Calu3 (cell line): ENCODE results near the gene GPR27. TPM values are rescaled to one million over a fixed set of nuclear protein-coding genes. Genes with fewer than 3 reads are reported as not detected.

ENCODE experiments used
- BruUV-seq: library from RNA; stranded (reverse); fragments of 400-500 nt; replicated peaks from 2 replicates; lab custom pipeline; 2021; lab: Mats Ljungman, UMichigan
- CTCF ChIA-PET: fragments of 300-600 bp; sonication (Branson Sonifier 250); formaldehyde crosslinking; loops from one replicate; lab custom pipeline; 2022; ENCODE audit warnings: antibody characterized with exemption; lab: Charles Lee
- DNase-seq: peaks from one replicate; pipeline ENCODE4 v3.0.0; 2022
- H3K27ac Mint-ChIP-seq: one replicate; pipeline ENCODE4 v1.8.0; 2022; ENCODE audit warnings: mixed read lengths; ENCODE audit not compliant: unreplicated experiment
- H3K27me3 Mint-ChIP-seq: one replicate; pipeline ENCODE4 v1.8.0; 2022; ENCODE audit warnings: mixed read lengths; ENCODE audit not compliant: unreplicated experiment
- H3K36me3 Mint-ChIP-seq: one replicate; pipeline ENCODE4 v1.8.0; 2022; ENCODE audit warnings: mild to moderate bottlenecking, moderate library complexity, mixed read lengths; ENCODE audit not compliant: insufficient read depth, unreplicated experiment
- H3K4me1 Mint-ChIP-seq: one replicate; pipeline ENCODE4 v1.8.0; 2022; ENCODE audit warnings: mild to moderate bottlenecking, low read depth, mixed read lengths; ENCODE audit not compliant: unreplicated experiment
- H3K4me3 Mint-ChIP-seq: one replicate; pipeline ENCODE4 v1.8.0; 2022; ENCODE audit warnings: mild to moderate bottlenecking, low read depth, moderate library complexity, mixed read lengths; ENCODE audit not compliant: unreplicated experiment
- H3K9me3 Mint-ChIP-seq: one replicate; pipeline ENCODE4 v1.8.0; 2022; ENCODE audit warnings: low read depth, mixed read lengths; ENCODE audit not compliant: unreplicated experiment
- CTCF ChIP-seq: fragments of 200-600 bp; IDR thresholded peaks from one replicate; pipeline ENCODE4 v1.8.0; 2022; ENCODE audit warnings: antibody characterized with exemption; ENCODE audit not compliant: unreplicated experiment
- intact Hi-C: fragments of 100-400 bp; cut with micrococcal nuclease; formaldehyde crosslinking; loops from one replicate; pipeline ENCODE4 v1.10.0; 2022; ENCODE audit not compliant: unreplicated experiment
- total RNA-seq: library from RNA; stranded (reverse); gene quantifications from 2 replicates; pipeline ENCODE4 v1.2.3, GENCODE V29; 2022

Gene GPR27
- total RNA-seq, 1 experiment from 2014 or later, result 0.71 TPM

- no peak overlapping the region for H3K4me3 Mint-ChIP-seq
- peaks cover 10% of the 10 kb centered on the region for H3K27me3 Mint-ChIP-seq
- BruUV-seq, result no TSS peak
- H3K4me1 Mint-ChIP-seq, result no peaks in the 10 kb centered on the region
- no peak overlapping the region for H3K27ac Mint-ChIP-seq
- no peak for DNase-seq
- H3K36me3 Mint-ChIP-seq, result peaks cover 14% of the 10 kb centered on the region
- no peaks in the 10 kb centered on the region for H3K9me3 Mint-ChIP-seq
- CTCF ChIA-PET, result no interaction called here
- TF ChIP-seq CTCF, result no peak
- intact Hi-C loops, result no loop called here
Measured at GRCh38 chr3:71722693-71723092, 31.0 kb upstream of the GPR27 start.

- no peaks in the 10 kb centered on the region for H3K4me1 Mint-ChIP-seq
- peaks cover 18% of the 10 kb centered on the region for H3K27me3 Mint-ChIP-seq
- H3K36me3 Mint-ChIP-seq, result peaks cover 14% of the 10 kb centered on the region
- no peak for TF ChIP-seq CTCF
- no peaks in the 10 kb centered on the region for H3K9me3 Mint-ChIP-seq
- no peak for DNase-seq
- intact Hi-C loops, result no loop called here
- peak overlapping the region; percentile 59 for H3K27ac Mint-ChIP-seq
- CTCF ChIA-PET, result no interaction called here
- TSS peak; percentile 57 for BruUV-seq
- peak overlapping the region; percentile 76 for H3K4me3 Mint-ChIP-seq
Measured at GRCh38 chr3:71723452-71724170, 30.0 kb upstream of the GPR27 start.

GRCh38 chr3:71724171-71724453, 29.5 kb upstream of the GPR27 start:
- Mint-ChIP-seq H3K36me3 (peaks cover 14% of the 10 kb centered on the region), H3K27ac (peak overlapping the region; percentile 59), H3K9me3 (no peaks in the 10 kb centered on the region), H3K4me3 (peak overlapping the region; percentile 76), H3K4me1 (no peaks in the 10 kb centered on the region), H3K27me3 (peaks cover 18% of the 10 kb centered on the region)
- intact Hi-C loops, result no loop called here
- CTCF ChIA-PET, result no interaction called here
- no peak for DNase-seq
- BruUV-seq, result no TSS peak
- TF ChIP-seq CTCF, result no peak

GRCh38 chr3:71724584-71725270, 28.9 kb upstream of the GPR27 start:
- Mint-ChIP-seq H3K4me1 (no peaks in the 10 kb centered on the region), H3K27ac (peak overlapping the region; percentile 59)
- intact Hi-C loops, result no loop called here

More at GRCh38 chr3:71724584-71725270, 28.9 kb upstream of the GPR27 start:
- no TSS peak for BruUV-seq
- H3K36me3 Mint-ChIP-seq, result peaks cover 14% of the 10 kb centered on the region
- CTCF ChIA-PET, result no interaction called here
- TF ChIP-seq CTCF, result no peak
- peak; percentile 35 for DNase-seq
- H3K9me3 Mint-ChIP-seq, result no peaks in the 10 kb centered on the region
- H3K4me3 Mint-ChIP-seq, result peak overlapping the region; percentile 76
- H3K27me3 Mint-ChIP-seq, result peaks cover 18% of the 10 kb centered on the region
